B cell (primary cell): Measurements from ENCODE around the gene CHTOP.

Source experiments
- CTCF ChIP-seq: fragments of 200-600 bp; IDR thresholded peaks from one replicate; pipeline ENCODE4 v1.8.0; 2022; ENCODE audit warnings: antibody characterized with exemption, mild to moderate bottlenecking
- EZH2 ChIP-seq: IDR thresholded peaks from 2 replicates; pipeline ENCODE4 v1.6.1; 2012; ENCODE audit warnings: borderline replicate concordance, low read depth, mild to moderate bottlenecking, moderate library complexity, low read length; ENCODE audit not compliant: insufficient read depth, poor library complexity, severe bottlenecking

- TF ChIP-seq CTCF = no peak
- no peak for TF ChIP-seq EZH2
Observed at GRCh38 chr1:153630384-153630783, 3.5 kb upstream of the CHTOP start.
